Nephron progenitor cell (in vitro differentiated cells): ENCODE data around the gene SMIM24.

Experiments
- DNase-seq: peaks from one replicate; pipeline ENCODE4 v3.0.0; 2021
- H3K27ac Mint-ChIP-seq: 2 replicates; pipeline ENCODE4 v1.8.0; 2021; ENCODE audit warnings: mild to moderate bottlenecking, moderate library complexity, mixed read lengths
- H3K27me3 Mint-ChIP-seq: 2 replicates; pipeline ENCODE4 v1.8.0; 2021; ENCODE audit warnings: mild to moderate bottlenecking, low read depth, mixed read lengths; ENCODE audit not compliant: poor library complexity
- H3K36me3 Mint-ChIP-seq: 2 replicates; pipeline ENCODE4 v1.8.0; 2021; ENCODE audit warnings: low read depth, mixed read lengths
- H3K4me1 Mint-ChIP-seq: 2 replicates; pipeline ENCODE4 v1.8.0; 2021; ENCODE audit warnings: mixed read lengths
- H3K4me3 Mint-ChIP-seq: 2 replicates; pipeline ENCODE4 v1.8.0; 2021; ENCODE audit warnings: mild to moderate bottlenecking, moderate library complexity, mixed read lengths
- H3K9me3 Mint-ChIP-seq: 2 replicates; pipeline ENCODE4 v1.8.0; 2021; ENCODE audit warnings: mild to moderate bottlenecking, moderate library complexity, mixed read lengths
- TF ChIP-seq, protein P1 (sequence below): fragments of 200-600 bp; sonication (generic); IDR thresholded peaks from 2 replicates; pipeline ENCODE4 v1.5.0; 2021; ENCODE audit warnings: antibody characterized with exemption

The SMIM24 gene

DNA sequence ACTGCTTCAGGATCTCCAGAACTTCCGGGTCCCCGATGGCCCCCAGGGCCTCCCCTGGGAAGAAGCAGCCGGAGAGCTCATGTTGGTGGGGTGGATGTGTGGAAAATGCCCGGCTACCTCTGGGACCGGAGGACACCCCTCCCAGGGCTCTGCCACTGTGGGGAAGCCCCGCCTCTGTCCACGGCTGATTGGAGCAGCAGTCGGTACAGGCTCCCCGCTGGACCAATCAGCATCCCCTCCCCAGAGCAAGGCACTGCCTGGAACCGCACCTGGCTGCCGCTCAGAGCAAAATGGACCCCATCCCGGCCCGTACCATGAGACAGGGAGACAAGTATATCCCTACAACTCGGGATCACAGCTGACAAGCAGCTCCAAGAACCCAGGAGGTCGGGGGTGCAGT lies 13.7 kb upstream of the SMIM24 start:
- Mint-ChIP-seq H3K27me3 (peaks cover 10% of the 10 kb centered on the region), H3K4me3 (no peak overlapping the region), H3K9me3 (no peaks in the 10 kb centered on the region), H3K4me1 (peaks cover 3% of the 10 kb centered on the region), H3K27ac (no peak overlapping the region), H3K36me3 (peaks cover 28% of the 10 kb centered on the region)
- TF ChIP-seq, protein P1, sequence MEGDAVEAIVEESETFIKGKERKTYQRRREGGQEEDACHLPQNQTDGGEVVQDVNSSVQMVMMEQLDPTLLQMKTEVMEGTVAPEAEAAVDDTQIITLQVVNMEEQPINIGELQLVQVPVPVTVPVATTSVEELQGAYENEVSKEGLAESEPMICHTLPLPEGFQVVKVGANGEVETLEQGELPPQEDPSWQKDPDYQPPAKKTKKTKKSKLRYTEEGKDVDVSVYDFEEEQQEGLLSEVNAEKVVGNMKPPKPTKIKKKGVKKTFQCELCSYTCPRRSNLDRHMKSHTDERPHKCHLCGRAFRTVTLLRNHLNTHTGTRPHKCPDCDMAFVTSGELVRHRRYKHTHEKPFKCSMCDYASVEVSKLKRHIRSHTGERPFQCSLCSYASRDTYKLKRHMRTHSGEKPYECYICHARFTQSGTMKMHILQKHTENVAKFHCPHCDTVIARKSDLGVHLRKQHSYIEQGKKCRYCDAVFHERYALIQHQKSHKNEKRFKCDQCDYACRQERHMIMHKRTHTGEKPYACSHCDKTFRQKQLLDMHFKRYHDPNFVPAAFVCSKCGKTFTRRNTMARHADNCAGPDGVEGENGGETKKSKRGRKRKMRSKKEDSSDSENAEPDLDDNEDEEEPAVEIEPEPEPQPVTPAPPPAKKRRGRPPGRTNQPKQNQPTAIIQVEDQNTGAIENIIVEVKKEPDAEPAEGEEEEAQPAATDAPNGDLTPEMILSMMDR, result no peak
- peak; percentile 54 for DNase-seq

DNA sequence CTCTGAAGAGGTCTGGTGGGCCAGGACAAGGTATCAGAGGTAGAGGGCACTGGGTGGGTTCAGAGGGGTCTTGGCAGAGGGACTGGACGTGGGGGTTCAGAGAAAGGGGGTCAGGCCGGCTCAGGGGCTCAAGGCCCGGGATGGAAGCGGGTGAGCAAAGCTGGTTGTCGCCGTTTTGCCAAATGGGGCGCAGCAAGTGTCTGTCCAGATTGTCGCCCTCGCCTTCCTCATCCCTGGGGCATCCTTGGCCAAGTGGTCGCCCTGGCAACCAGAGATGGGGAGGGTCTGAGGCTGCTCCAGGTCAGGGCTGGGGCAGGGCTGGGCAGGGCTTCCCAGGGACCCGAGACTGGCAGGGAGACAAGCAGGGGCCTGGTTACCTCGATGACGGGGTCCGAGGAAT lies 13.3 kb upstream of the SMIM24 start:
- no peak overlapping the region for H3K27ac Mint-ChIP-seq
- DNase-seq, result no peak
- H3K9me3 Mint-ChIP-seq, result no peaks in the 10 kb centered on the region

DNA sequence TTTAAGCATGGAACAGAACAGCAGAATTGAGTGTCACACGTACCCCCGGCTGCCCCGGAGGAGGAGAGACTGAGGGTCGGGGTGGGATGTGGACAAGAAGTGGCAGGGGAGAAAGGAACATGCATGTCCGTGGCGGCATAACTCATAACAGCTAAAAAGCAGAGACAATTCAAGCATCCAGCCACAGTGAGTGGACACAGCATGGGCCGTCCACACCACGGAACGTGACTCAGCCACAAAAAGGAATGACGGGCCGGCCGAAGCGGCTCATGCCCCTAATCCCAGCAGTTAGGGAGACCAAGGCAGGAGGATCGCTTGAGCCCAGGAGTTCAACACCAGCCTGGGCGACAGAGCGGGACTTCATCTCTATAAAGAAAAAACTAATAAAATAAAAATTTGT lies 12.6 kb upstream of the SMIM24 start:
- TF ChIP-seq, protein P1, result no peak
- H3K27me3 Mint-ChIP-seq, result peaks cover 11% of the 10 kb centered on the region
- H3K9me3 Mint-ChIP-seq, result no peaks in the 10 kb centered on the region
- H3K4me3 Mint-ChIP-seq, result no peak overlapping the region
- no peak for DNase-seq
- H3K4me1 Mint-ChIP-seq, result no peaks in the 10 kb centered on the region
- H3K36me3 Mint-ChIP-seq, result peaks cover 27% of the 10 kb centered on the region
- H3K27ac Mint-ChIP-seq, result no peak overlapping the region

More for the DNA sequence above, 13.3 kb upstream of the SMIM24 start:
- Mint-ChIP-seq H3K27me3 (peaks cover 8% of the 10 kb centered on the region), H3K4me3 (no peak overlapping the region), H3K4me1 (no peaks in the 10 kb centered on the region), H3K36me3 (peaks cover 26% of the 10 kb centered on the region)
- TF ChIP-seq, protein P1, result no peak

DNA sequence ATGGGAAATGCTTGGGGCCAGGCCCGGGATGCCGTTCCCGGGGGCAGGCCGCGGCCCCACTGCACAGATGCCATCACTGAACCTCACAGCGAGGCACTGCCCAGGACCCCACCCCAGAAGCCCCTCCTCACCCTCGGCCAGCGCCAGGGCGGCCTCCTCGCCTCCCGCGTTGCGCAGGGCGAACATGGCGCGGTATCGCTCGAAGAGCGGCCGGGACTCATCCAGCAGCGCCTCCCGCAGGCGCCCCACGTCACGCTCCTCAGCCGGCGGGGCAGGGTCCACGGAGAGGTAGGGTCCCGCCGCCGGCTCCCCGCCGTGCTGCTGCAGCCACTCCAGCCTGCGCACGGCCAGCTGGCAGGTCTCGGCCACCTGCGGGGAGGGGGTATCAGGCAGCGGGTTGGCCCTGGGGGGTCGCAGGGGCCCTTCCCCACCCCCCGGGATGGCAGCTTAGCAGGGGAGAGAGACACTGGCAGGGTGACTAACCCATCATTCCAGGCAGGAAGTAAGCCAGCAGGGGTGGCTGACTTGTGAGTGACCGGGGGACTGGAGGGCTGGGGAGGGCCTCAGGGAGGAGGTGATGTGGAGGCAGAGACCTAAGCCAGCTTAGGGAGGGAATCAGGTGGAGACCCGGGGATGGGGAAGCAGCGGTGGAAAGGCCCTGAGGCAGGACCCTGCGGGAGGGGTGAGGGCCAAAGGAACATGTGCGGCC lies 12.0 kb upstream of the SMIM24 start:
- H3K27ac Mint-ChIP-seq, result no peak overlapping the region
- TF ChIP-seq, protein P1, result no peak
- peaks cover 10% of the 10 kb centered on the region for H3K27me3 Mint-ChIP-seq
- no peak for DNase-seq
- no peaks in the 10 kb centered on the region for H3K4me1 Mint-ChIP-seq
- H3K4me3 Mint-ChIP-seq, result no peak overlapping the region
- peaks cover 26% of the 10 kb centered on the region for H3K36me3 Mint-ChIP-seq
- no peaks in the 10 kb centered on the region for H3K9me3 Mint-ChIP-seq

DNA sequence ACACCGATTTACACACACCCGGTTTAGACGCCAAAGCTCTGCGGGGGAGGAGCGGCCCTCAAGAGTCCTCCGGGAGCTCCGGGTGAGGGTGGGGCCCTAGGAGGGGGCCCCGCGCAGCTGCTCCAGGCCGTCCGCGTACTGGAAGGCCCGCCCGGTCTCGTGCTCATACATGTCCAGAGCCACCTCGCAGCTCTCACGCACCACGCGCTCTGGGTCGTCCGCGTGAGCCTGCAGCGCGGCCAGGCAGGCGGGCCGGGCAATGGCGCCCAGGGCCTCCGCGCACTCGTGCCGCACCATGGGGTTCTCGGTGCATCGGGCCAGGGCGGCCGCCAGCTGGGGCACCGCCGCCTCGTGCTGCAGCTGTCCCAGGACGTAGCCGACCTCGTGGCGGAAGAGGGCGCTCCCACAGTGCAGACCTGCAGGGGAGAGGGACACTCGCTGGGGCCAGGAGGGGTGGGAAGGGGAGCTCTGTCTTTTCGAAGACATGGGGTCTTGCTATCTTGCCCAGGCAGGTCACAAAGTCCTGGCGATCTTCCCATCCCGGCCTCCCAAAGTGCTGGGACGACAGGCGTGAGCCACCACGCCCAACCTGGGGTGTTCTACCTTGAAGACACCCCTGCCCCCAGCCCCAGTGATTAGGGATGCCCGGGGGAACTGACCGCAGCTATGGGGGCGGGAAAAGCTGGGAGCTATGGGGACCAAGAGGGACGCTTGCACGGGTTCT lies 11.2 kb upstream of the SMIM24 start:
- TF ChIP-seq, protein P1, result no peak
- peaks cover 6% of the 10 kb centered on the region for H3K27me3 Mint-ChIP-seq
- DNase-seq, result no peak
- H3K4me1 Mint-ChIP-seq, result no peaks in the 10 kb centered on the region
- H3K36me3 Mint-ChIP-seq, result peaks cover 24% of the 10 kb centered on the region
- H3K27ac Mint-ChIP-seq, result no peak overlapping the region
- no peak overlapping the region for H3K4me3 Mint-ChIP-seq
- H3K9me3 Mint-ChIP-seq, result no peaks in the 10 kb centered on the region
